LNCAP (cell line): ENCODE measurements around the gene PRDM2.

Experiments used
- CTCF ChIP-seq: fragments of 450-650 bp; IDR thresholded peaks from 2 replicates; pipeline ENCODE4 v1.5.1; 2017; ENCODE audit warnings: mild to moderate bottlenecking

The PRDM2 gene

GRCh38 chr1:13732971-13733667, 33.1 kb downstream of the PRDM2 start:
- no peak for TF ChIP-seq CTCF

GRCh38 chr1:13733711-13734110, 33.7 kb downstream of the PRDM2 start:
- no peak for TF ChIP-seq CTCF

- no peak for TF ChIP-seq CTCF
These were observed 35.4 kb downstream of the PRDM2 start for GRCh38 chr1:13735168-13735930.

- TF ChIP-seq CTCF = no peak
These were observed 37.4 kb downstream of the PRDM2 start for GRCh38 chr1:13737398-13737797.

- TF ChIP-seq CTCF = no peak
These were observed 46.4 kb downstream of the PRDM2 start for GRCh38 chr1:13746342-13746741.

- TF ChIP-seq CTCF = peak; percentile 36; the same call in 1 of the 2 replicates
These were observed 48.9 kb downstream of the PRDM2 start for GRCh38 chr1:13748610-13749505.

GRCh38 chr1:13749543-13750341, 49.8 kb downstream of the PRDM2 start:
- TF ChIP-seq CTCF = no peak
